ENCODE results near the gene APBB1.

Gene APBB1

DNA sequence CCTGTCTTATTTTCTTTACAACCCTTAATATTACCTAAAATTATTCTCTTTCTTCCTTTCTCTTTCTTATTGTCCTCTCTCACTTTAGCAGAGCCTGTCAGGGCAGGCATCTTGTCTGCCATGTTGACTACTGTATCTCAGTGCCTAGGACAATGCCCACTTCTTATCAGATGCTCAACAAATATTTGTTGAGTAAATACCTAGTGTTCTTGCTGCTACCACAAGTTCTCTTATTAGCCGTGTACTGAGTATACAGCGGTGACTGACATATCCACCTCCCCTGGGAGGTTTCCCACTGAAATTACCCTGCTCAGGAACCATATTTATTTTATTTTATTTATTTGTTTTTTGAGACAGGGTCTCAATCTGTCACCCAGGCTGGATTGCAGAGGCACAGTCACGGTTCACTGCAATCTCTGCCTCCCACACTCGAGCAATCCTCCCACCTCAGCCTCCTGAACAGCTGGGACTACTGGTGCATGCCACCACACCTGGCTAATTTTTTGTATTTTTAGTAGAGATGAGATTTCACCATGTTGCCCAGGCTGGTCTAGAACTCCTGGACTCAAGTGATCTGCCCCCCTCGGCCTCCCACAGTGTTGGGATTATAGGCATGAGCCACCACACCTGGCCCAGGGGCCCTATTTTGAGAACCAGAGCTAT, 15.2 kb upstream of the APBB1 start:
- DNase-seq (ENCODE audit: low read depth): no peak
- no peak for TF ChIP-seq POLR2A (IDR thresholded peaks at IDR 0.05; ENCODE audit: extremely low read depth, insufficient read length)
- TF ChIP-seq, protein P1, sequence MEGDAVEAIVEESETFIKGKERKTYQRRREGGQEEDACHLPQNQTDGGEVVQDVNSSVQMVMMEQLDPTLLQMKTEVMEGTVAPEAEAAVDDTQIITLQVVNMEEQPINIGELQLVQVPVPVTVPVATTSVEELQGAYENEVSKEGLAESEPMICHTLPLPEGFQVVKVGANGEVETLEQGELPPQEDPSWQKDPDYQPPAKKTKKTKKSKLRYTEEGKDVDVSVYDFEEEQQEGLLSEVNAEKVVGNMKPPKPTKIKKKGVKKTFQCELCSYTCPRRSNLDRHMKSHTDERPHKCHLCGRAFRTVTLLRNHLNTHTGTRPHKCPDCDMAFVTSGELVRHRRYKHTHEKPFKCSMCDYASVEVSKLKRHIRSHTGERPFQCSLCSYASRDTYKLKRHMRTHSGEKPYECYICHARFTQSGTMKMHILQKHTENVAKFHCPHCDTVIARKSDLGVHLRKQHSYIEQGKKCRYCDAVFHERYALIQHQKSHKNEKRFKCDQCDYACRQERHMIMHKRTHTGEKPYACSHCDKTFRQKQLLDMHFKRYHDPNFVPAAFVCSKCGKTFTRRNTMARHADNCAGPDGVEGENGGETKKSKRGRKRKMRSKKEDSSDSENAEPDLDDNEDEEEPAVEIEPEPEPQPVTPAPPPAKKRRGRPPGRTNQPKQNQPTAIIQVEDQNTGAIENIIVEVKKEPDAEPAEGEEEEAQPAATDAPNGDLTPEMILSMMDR (IDR thresholded peaks at IDR 0.05; ENCODE audit: low read depth, low read length): no peak
- TF ChIP-seq, protein P2, sequence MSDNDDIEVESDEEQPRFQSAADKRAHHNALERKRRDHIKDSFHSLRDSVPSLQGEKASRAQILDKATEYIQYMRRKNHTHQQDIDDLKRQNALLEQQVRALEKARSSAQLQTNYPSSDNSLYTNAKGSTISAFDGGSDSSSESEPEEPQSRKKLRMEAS (IDR thresholded peaks at IDR 0.05; ENCODE audit: low read depth, low read length): no peak
- no peak for TF ChIP-seq MYC (IDR thresholded peaks at IDR 0.05; ENCODE audit: low read depth, low read length)
- no peak overlapping the region for H3K4me3 ChIP-seq (ENCODE audit: low read depth, low read length)

DNA sequence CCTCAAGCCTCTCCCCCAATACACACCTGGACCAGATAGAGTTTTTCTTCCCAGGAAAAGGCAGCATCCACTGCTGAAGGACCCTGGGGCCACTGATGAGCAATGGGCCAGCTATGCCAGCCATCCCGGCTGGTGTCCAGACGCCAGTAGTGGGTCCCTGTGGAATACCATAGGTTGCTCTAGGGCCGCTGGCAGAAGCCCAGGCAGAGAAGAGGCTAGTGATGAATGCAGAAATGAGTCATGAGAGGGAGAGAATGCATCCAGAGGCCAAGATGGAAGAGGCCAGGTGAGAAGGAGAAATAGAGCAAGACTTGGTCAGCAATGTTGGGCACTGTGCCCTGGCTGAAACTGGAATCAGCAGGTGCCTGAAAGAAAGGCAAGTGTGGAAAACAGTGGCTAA, 13.0 kb upstream of the APBB1 start:
- no peak for DNase-seq (ENCODE audit: low read depth)
- TF ChIP-seq POLR2A (IDR thresholded peaks at IDR 0.05; ENCODE audit: extremely low read depth, insufficient read length) (no peak), MYC (IDR thresholded peaks at IDR 0.05; ENCODE audit: low read depth, low read length) (no peak)
- TF ChIP-seq, protein P2 (IDR thresholded peaks at IDR 0.05; ENCODE audit: low read depth, low read length): no peak
- TF ChIP-seq, protein P1 (IDR thresholded peaks at IDR 0.05; ENCODE audit: low read depth, low read length): no peak
- no peak overlapping the region for H3K4me3 ChIP-seq (ENCODE audit: low read depth, low read length)

DNA sequence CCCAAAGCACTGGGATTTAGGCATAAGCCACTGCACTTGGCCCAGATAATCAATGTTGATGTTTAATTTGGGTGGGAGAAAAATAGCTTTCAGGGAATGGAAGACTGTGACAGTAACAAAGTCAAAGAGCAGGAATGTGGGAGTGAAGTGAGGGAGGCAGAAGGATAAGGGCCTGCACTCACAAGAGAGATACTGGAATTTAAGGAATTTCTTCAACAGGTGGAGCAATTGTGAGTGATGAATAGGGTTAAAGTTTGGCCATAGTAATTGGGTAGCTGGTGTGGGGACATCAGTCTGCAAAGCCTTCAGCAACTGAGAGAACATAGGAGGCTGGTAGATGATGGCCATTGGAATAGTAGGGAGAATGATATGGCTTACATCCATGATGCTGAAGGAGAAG, 8.6 kb upstream of the APBB1 start:
- DNase-seq (ENCODE audit: low read depth): no peak
- TF ChIP-seq, protein P2 (IDR thresholded peaks at IDR 0.05; ENCODE audit: low read depth, low read length): no peak
- TF ChIP-seq MYC (IDR thresholded peaks at IDR 0.05; ENCODE audit: low read depth, low read length) (no peak), POLR2A (IDR thresholded peaks at IDR 0.05; ENCODE audit: extremely low read depth, insufficient read length) (no peak)
- TF ChIP-seq, protein P1 (IDR thresholded peaks at IDR 0.05; ENCODE audit: low read depth, low read length): no peak
- no peak overlapping the region for H3K4me3 ChIP-seq (ENCODE audit: low read depth, low read length)

DNA sequence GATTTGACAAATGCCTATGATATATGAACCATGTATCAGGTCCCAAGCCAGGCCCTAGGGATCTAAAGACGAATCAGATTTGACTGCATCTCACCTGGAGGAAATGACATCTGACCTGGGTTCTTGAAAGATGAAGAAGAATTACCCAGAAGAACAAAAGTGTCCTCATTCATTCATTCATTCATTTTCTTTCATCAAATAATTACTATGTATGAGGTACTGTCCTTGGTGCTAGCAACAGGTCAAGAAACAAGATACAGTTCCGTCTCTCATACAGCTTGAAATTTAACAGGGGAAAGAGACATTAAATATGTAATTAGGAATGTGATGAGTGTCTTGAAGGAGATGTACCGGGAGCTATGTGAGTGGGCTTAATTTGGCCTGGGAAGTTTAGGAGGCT, 1.8 kb upstream of the APBB1 start:
- no peak for TF ChIP-seq POLR2A (IDR thresholded peaks at IDR 0.05; ENCODE audit: extremely low read depth, insufficient read length)
- TF ChIP-seq, protein P1 (IDR thresholded peaks at IDR 0.05; ENCODE audit: low read depth, low read length): no peak
- TF ChIP-seq, protein P2 (IDR thresholded peaks at IDR 0.05; ENCODE audit: low read depth, low read length): no peak
- TF ChIP-seq MYC (IDR thresholded peaks at IDR 0.05; ENCODE audit: low read depth, low read length): no peak
- no peak for DNase-seq (ENCODE audit: low read depth)
- H3K4me3 ChIP-seq (ENCODE audit: low read depth, low read length): no peak overlapping the region

DNA sequence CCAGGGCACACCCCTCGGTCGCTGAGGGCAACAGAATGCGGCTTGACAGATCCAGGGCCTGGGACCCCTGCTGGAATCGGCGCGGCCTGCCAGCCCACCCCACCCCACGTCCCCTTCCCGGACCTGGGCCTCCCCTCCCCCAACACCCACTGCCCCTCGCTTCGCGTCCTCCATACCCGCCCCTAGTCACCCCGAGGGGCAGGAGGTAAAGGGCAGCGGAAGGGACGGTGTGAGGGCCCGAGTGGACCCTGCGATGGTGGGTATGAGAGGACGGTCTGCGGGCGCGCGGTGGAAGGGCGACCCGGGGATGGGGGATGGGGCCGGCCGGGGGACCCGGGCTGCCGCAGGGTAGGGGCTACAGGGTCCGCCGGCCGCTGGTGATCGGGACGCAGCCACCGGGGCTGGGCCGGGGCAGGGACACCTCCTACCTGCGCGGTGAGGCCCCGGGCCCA, 311 bp downstream of the APBB1 start:
- TF ChIP-seq POLR2A (IDR thresholded peaks at IDR 0.05; ENCODE audit: extremely low read depth, insufficient read length) (no peak), MYC (IDR thresholded peaks at IDR 0.05; ENCODE audit: low read depth, low read length) (no peak)
- TF ChIP-seq, protein P2 (IDR thresholded peaks at IDR 0.05; ENCODE audit: low read depth, low read length): no peak
- TF ChIP-seq, protein P1 (IDR thresholded peaks at IDR 0.05; ENCODE audit: low read depth, low read length): no peak
- H3K4me3 ChIP-seq (ENCODE audit: low read depth, low read length): no peak overlapping the region
- DNase-seq (ENCODE audit: low read depth): no peak

All from NB4 (cell line).